DOHH2 (cell line): ENCODE results near the gene SURF2.

Experiments
- H3F3A ChIP-seq: fragments of 200-600 bp; sonication (generic), shearing (Covaris generic); 2 replicates; pipeline ENCODE4 v1.6.0; 2016; ENCODE audit warnings: antibody characterized with exemption, mild to moderate bottlenecking; ENCODE audit not compliant: control insufficient read depth, insufficient read depth
- H3K27ac ChIP-seq: fragments of 200-600 bp; sonication (generic); 2 replicates; pipeline ENCODE4 v1.5.1; 2014; ENCODE audit warnings: low read depth, mild to moderate bottlenecking, low read length, moderate library complexity
- H3K27me3 ChIP-seq: fragments of 200-600 bp; sonication (generic); 2 replicates; pipeline ENCODE4 v1.6.1; 2014; ENCODE audit warnings: mild to moderate bottlenecking, low read length, mixed read lengths; ENCODE audit not compliant: control insufficient read depth
- H3K36me3 ChIP-seq: fragments of 200-600 bp; sonication (generic); 2 replicates; pipeline ENCODE4 v1.6.1; 2014; ENCODE audit warnings: mild to moderate bottlenecking, low read length, moderate library complexity, mixed read lengths; ENCODE audit not compliant: control insufficient read depth
- H3K4me1 ChIP-seq: fragments of 200-600 bp; sonication (generic); 2 replicates; pipeline ENCODE4 v1.6.1; 2014; ENCODE audit warnings: mild to moderate bottlenecking, low read length, mixed read lengths; ENCODE audit not compliant: control insufficient read depth
- H3K4me2 ChIP-seq: fragments of 200-600 bp; sonication (generic); 2 replicates; pipeline ENCODE4 v1.6.0; 2014; ENCODE audit warnings: mild to moderate bottlenecking, low read length, moderate library complexity
- H3K4me3 ChIP-seq: fragments of 200-600 bp; sonication (generic); 2 replicates; pipeline ENCODE4 v1.5.1; 2014; ENCODE audit warnings: mild to moderate bottlenecking, low read length, mixed read lengths
- H3K79me2 ChIP-seq: fragments of 200-600 bp; sonication (generic); 2 replicates; pipeline ENCODE4 v1.6.1; 2014; ENCODE audit warnings: mild to moderate bottlenecking, low read length, mixed read lengths; ENCODE audit not compliant: control insufficient read depth
- H3K9me2 ChIP-seq: fragments of 200-600 bp; sonication (generic); replicated peaks from 2 replicates; pipeline ENCODE4 v1.6.1; 2014; ENCODE audit warnings: mild to moderate bottlenecking, low read length, mixed read lengths; ENCODE audit not compliant: control insufficient read depth
- H3K9me3 ChIP-seq: fragments of 200-600 bp; sonication (generic); 2 replicates; pipeline ENCODE4 v1.6.1; 2014; ENCODE audit warnings: antibody characterized with exemption, low read length, mixed read lengths; ENCODE audit not compliant: control insufficient read depth, insufficient read depth
- H4K20me1 ChIP-seq: fragments of 200-600 bp; sonication (generic); 2 replicates; pipeline ENCODE4 v1.6.0; 2014; ENCODE audit warnings: low read depth, mild to moderate bottlenecking, antibody characterized with exemption, low read length, moderate library complexity; ENCODE audit not compliant: control insufficient read depth, insufficient read depth
- CTCF ChIP-seq: fragments of 200-600 bp; sonication (generic); IDR thresholded peaks from one replicate; pipeline ENCODE4 v1.5.1; 2014; ENCODE audit warnings: antibody characterized with exemption, mild to moderate bottlenecking, low read depth, low read length; ENCODE audit not compliant: poor library complexity, severe bottlenecking
- EZH2phosphoT487 ChIP-seq: fragments of 200-600 bp; sonication (generic); IDR thresholded peaks from 2 replicates; pipeline ENCODE4 v1.6.1; 2017; ENCODE audit warnings: borderline replicate concordance, mild to moderate bottlenecking, antibody characterized with exemption, low read length, moderate library complexity, mixed read lengths

The SURF2 gene

GRCh38 chr9:133344979-133345378 lies 11.4 kb upstream of the SURF2 start:
- H3K79me2 ChIP-seq = peaks cover 52% of the 10 kb centered on the region
- H3K27ac ChIP-seq = no peak overlapping the region
- H3K9me3 ChIP-seq = no peaks in the 10 kb centered on the region
- peaks cover 86% of the 10 kb centered on the region for H3K36me3 ChIP-seq
- no peak overlapping the region for H3K4me2 ChIP-seq
- TF ChIP-seq EZH2phosphoT487 (no peak), CTCF (no peak)
- H3F3A ChIP-seq = peaks cover 17% of the 10 kb centered on the region
- H3K27me3 ChIP-seq = no peaks in the 10 kb centered on the region
- H3K4me1 ChIP-seq = peaks cover 43% of the 10 kb centered on the region
- peaks cover 13% of the 10 kb centered on the region; the same call in 1 of the 2 replicates for H4K20me1 ChIP-seq
- H3K4me3 ChIP-seq = no peak overlapping the region
- H3K9me2 ChIP-seq = no peaks in the 10 kb centered on the region

GRCh38 chr9:133345596-133345995 lies 10.8 kb upstream of the SURF2 start:
- H3K4me1 ChIP-seq = peaks cover 42% of the 10 kb centered on the region
- no peak overlapping the region for H3K4me3 ChIP-seq
- H4K20me1 ChIP-seq = peaks cover 16% of the 10 kb centered on the region; the same call in 1 of the 2 replicates
- H3K4me2 ChIP-seq = peak overlapping the region; percentile 98; the same call in 1 of the 2 replicates
- H3K27me3 ChIP-seq = no peaks in the 10 kb centered on the region
- H3K27ac ChIP-seq = no peak overlapping the region
- peaks cover 57% of the 10 kb centered on the region for H3K79me2 ChIP-seq
- peaks cover 86% of the 10 kb centered on the region for H3K36me3 ChIP-seq
- H3F3A ChIP-seq = peaks cover 23% of the 10 kb centered on the region
- H3K9me3 ChIP-seq = no peaks in the 10 kb centered on the region
- H3K9me2 ChIP-seq = no peaks in the 10 kb centered on the region
- TF ChIP-seq CTCF (no peak), EZH2phosphoT487 (no peak)

- Histone ChIP-seq H3K79me2 (peaks cover 57% of the 10 kb centered on the region), H3K4me2 (peak overlapping the region; percentile 98), H4K20me1 (peaks cover 16% of the 10 kb centered on the region; the same call in 1 of the 2 replicates), H3K27ac (no peak overlapping the region), H3K9me2 (no peaks in the 10 kb centered on the region), H3K9me3 (no peaks in the 10 kb centered on the region), H3K4me3 (peak overlapping the region; percentile 83), H3F3A (peaks cover 29% of the 10 kb centered on the region), H3K36me3 (peaks cover 86% of the 10 kb centered on the region), H3K27me3 (no peaks in the 10 kb centered on the region), H3K4me1 (peaks cover 36% of the 10 kb centered on the region)
- TF ChIP-seq CTCF (no peak), EZH2phosphoT487 (no peak)
These were observed 10.1 kb upstream of the SURF2 start for GRCh38 chr9:133346021-133346785.
